ENCODE measurements around the gene PPEF1. TPM values are rescaled to one million over a fixed set of nuclear protein-coding genes. Genes with fewer than 3 reads are reported as not detected.

Gene PPEF1
- total and polyA plus RNA-seq, 7 donors, result 0.04 to 0.38 (median 0.18) TPM; not detected in 2

GRCh38 chrX:18799911-18800310, 92.5 kb downstream of the PPEF1 start:
- WGBS, 3 donors, result 59 to 79% (median 63%) methylated on average over 2 of the region's 2 CpGs
- intact Hi-C loops (cut with DNase I), result no loop called here
- Histone ChIP-seq H3K4me1 (no peaks in the 10 kb centered on the region), H3K9me3 (no peaks in the 10 kb centered on the region), H3K4me3 (no peak overlapping the region), H3K27me3 (ENCODE audit: insufficient read depth in 3 of 3, low read length in 2 of 3) (no peaks in the 10 kb centered on the region), H3K36me3 (ENCODE audit: insufficient read depth in 1 of 2, low read depth in 1 of 2) (no peaks in the 10 kb centered on the region), H3K27ac (no peak overlapping the region)
- no peak for ATAC-seq
- TF ChIP-seq CTCF (IDR thresholded peaks at IDR 0.05), result no peak
- DNase-seq, result no peak

GRCh38 chrX:18809641-18810040, 102.2 kb downstream of the PPEF1 start:
- Histone ChIP-seq H3K4me3 (no peak overlapping the region), H3K4me1 (no peaks in the 10 kb centered on the region), H3K36me3 (ENCODE audit: insufficient read depth in 1 of 2, low read depth in 1 of 2) (no peaks in the 10 kb centered on the region), H3K27me3 (ENCODE audit: insufficient read depth in 3 of 3, low read length in 2 of 3) (no peaks in the 10 kb centered on the region), H3K27ac (no peak overlapping the region), H3K9me3 (no peaks in the 10 kb centered on the region)
- intact Hi-C loops (cut with DNase I), result no loop called here
- DNase-seq, result no peak
- ATAC-seq, result no peak
- TF ChIP-seq CTCF (IDR thresholded peaks at IDR 0.05), result no peak

GRCh38 chrX:18810416-18810815, 103.0 kb downstream of the PPEF1 start:
- 69 to 77% (median 70%) methylated on average over 2 of the region's 2 CpGs for WGBS, 3 donors
- Histone ChIP-seq H3K27ac (no peak overlapping the region), H3K27me3 (ENCODE audit: insufficient read depth in 3 of 3, low read length in 2 of 3) (no peaks in the 10 kb centered on the region), H3K36me3 (ENCODE audit: insufficient read depth in 1 of 2, low read depth in 1 of 2) (no peaks in the 10 kb centered on the region), H3K9me3 (no peaks in the 10 kb centered on the region), H3K4me1 (no peaks in the 10 kb centered on the region), H3K4me3 (no peak overlapping the region)
- DNase-seq (no peak), ATAC-seq (no peak)
- no peak for TF ChIP-seq CTCF (IDR thresholded peaks at IDR 0.05)
- intact Hi-C loops (cut with DNase I), result no loop called here

GRCh38 chrX:18825375-18825774, 117.9 kb downstream of the PPEF1 start:
- H3K27ac ChIP-seq, result no peak overlapping the region
- WGBS, 3 donors, result 58 to 66% (median 59%) methylated on average over 2 of the region's 2 CpGs
- H3K36me3 ChIP-seq (ENCODE audit: insufficient read depth in 1 of 2, low read depth in 1 of 2), result no peaks in the 10 kb centered on the region
- intact Hi-C loops (cut with DNase I), result no loop called here
- DNase-seq (no peak), ATAC-seq (no peak)
- no peak overlapping the region for H3K4me3 ChIP-seq
- no peaks in the 10 kb centered on the region for H3K27me3 ChIP-seq (ENCODE audit: insufficient read depth in 3 of 3, low read length in 2 of 3)
- no peak for TF ChIP-seq CTCF (IDR thresholded peaks at IDR 0.05)
- peaks cover 6% of the 10 kb centered on the region for H3K9me3 ChIP-seq
- H3K4me1 ChIP-seq, result no peaks in the 10 kb centered on the region

- Histone ChIP-seq H3K4me3 (no peak overlapping the region), H3K36me3 (ENCODE audit: insufficient read depth in 1 of 2, low read depth in 1 of 2) (no peaks in the 10 kb centered on the region), H3K27me3 (ENCODE audit: insufficient read depth in 3 of 3, low read length in 2 of 3) (no peaks in the 10 kb centered on the region), H3K9me3 (peaks cover 6% of the 10 kb centered on the region), H3K4me1 (no peaks in the 10 kb centered on the region), H3K27ac (no peak overlapping the region)
- no peak for DNase-seq
- intact Hi-C loops (cut with DNase I), result no loop called here
- no peak for TF ChIP-seq CTCF (IDR thresholded peaks at IDR 0.05)
- ATAC-seq, result no peak
- 91 to 96% (median 91%) methylated on average over 1 of the region's 1 CpG for WGBS, 3 donors
Measured at GRCh38 chrX:18828832-18829404, 121.5 kb downstream of the PPEF1 start.

Measured in psoas muscle (tissue), 8 donors.